Colonic mucosa (tissue), 4 donors: Measurements from ENCODE around the gene EFTUD2. TPM values are rescaled to one million over a fixed set of nuclear protein-coding genes. Genes with fewer than 3 reads are reported as not detected.
"Not testable (repeated sequence)": the region's sequence is repeated elsewhere in the genome, so short reads cannot be mapped to it uniquely, and the experiment has no call there.

Source experiments
- DNase-seq: peaks from one replicate; pipeline ENCODE4 v3.0.0-alpha.2; 2020
- H3K27ac ChIP-seq: fragments of 200-600 bp; one replicate; pipeline ENCODE4 v1.8.0; 2021
- H3K27me3 ChIP-seq: fragments of 200-600 bp; one replicate; pipeline ENCODE4 v1.8.0; 2021
- H3K36me3 ChIP-seq: fragments of 200-600 bp; one replicate; pipeline ENCODE4 v1.8.0; 2021
- H3K4me1 ChIP-seq: fragments of 200-600 bp; one replicate; pipeline ENCODE4 v1.8.0; 2021; ENCODE audit warnings: mild to moderate bottlenecking
- H3K4me3 ChIP-seq: fragments of 200-600 bp; one replicate; pipeline ENCODE4 v1.8.0; 2021
- H3K9ac ChIP-seq, 2 donors: one replicate each; pipeline ENCODE4 v1.7.0; 2013; ENCODE audit warnings: control low read depth in 2 of 2, low read depth in 2 of 2, low read length in 2 of 2
- H3K9me3 ChIP-seq: fragments of 200-600 bp; one replicate; pipeline ENCODE4 v1.8.0; 2021
- CTCF ChIP-seq: fragments of 200-600 bp; IDR thresholded peaks from one replicate; pipeline ENCODE4 v1.8.0; 2022; ENCODE audit warnings: antibody characterized with exemption, mild to moderate bottlenecking
- intact Hi-C: fragments of 100-400 bp; cut with DNase I; formaldehyde crosslinking; loops from one replicate; pipeline ENCODE4 v1.14.1; 2022
- total RNA-seq, 2 donors: library from RNA; stranded (reverse); fragmentation: NEBNext Ultra II Directional in 1 of 2; extraction: Animal tissue kit (Norgen Biotek cat#: 25700) in 1 of 2; gene quantifications; one replicate each; pipeline ENCODE4 v1.2.1, GENCODE V29; 2021
- donor health status: healthy.
- donor health status: DM: no; HTN: no; CAD: no.
- donor health status: DM: no; HTN: no; CAD: no.

Gene EFTUD2
- total RNA-seq, 2 donors from 2014 or later = 74.8 to 109 TPM

- Histone ChIP-seq H3K27me3 (peaks cover 31% of the 10 kb centered on the region), H3K36me3 (no peaks in the 10 kb centered on the region), H3K27ac (no peak overlapping the region), H3K4me3 (no peak overlapping the region), H3K9ac (no peak overlapping the region), H3K9me3 (no peaks in the 10 kb centered on the region), H3K4me1 (peaks cover 5% of the 10 kb centered on the region)
- intact Hi-C loops = no loop called here
- TF ChIP-seq CTCF = no peak
- no peak for DNase-seq
Measured at GRCh38 chr17:44826123-44826790, 73.0 kb downstream of the EFTUD2 start.

GRCh38 chr17:44825236-44825635 is 74.0 kb downstream of the EFTUD2 start:
- H3K9me3 ChIP-seq, H3K4me3 ChIP-seq, intact Hi-C loops, H3K4me1 ChIP-seq, DNase-seq, H3K27ac ChIP-seq, H3K36me3 ChIP-seq, H3K9ac ChIP-seq: not testable (repeated sequence)
- peaks cover 21% of the 10 kb centered on the region for H3K27me3 ChIP-seq

DNA sequence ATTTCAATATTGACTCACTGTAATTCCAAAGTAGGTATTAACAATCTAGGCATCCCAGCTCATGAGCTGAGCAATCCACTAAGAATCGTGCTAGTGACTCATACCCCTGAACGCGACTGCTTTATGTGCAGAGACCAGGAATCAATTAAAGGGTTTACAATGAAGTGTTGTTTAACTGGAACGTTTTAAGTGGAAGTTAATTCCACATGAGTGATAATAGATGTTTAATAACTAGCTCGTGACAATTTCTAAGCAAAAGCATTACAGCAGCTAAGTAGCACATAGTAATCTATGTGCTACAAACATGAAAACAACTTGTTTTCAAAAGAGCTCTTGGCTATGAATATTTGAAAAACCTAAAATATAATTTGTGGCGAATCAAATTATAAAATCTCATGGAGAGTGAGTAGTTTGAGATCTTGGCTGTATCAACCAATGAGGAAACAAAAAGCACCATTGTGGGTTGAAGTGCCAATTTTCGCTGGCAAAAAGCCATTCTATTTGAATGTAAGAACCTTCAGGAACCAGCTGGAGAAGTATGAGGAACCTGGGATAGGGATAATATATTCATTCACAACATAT is 78.5 kb downstream of the EFTUD2 start:
- H3K9ac ChIP-seq = no peak overlapping the region
- intact Hi-C loops = no loop called here

GRCh38 chr17:44818508-44818907 is 80.7 kb downstream of the EFTUD2 start:
- H3K4me3 ChIP-seq, H3K4me1 ChIP-seq, H3K36me3 ChIP-seq, intact Hi-C loops, H3K27ac ChIP-seq, H3K27me3 ChIP-seq, DNase-seq, H3K9me3 ChIP-seq, H3K9ac ChIP-seq: not testable (repeated sequence)

More for the DNA sequence above, 78.5 kb downstream of the EFTUD2 start:
- Histone ChIP-seq H3K27me3 (no peaks in the 10 kb centered on the region), H3K4me3 (no peak overlapping the region), H3K36me3 (no peaks in the 10 kb centered on the region), H3K27ac (no peak overlapping the region), H3K9me3 (no peaks in the 10 kb centered on the region), H3K4me1 (no peaks in the 10 kb centered on the region)
- DNase-seq = no peak
- TF ChIP-seq CTCF = no peak

DNA sequence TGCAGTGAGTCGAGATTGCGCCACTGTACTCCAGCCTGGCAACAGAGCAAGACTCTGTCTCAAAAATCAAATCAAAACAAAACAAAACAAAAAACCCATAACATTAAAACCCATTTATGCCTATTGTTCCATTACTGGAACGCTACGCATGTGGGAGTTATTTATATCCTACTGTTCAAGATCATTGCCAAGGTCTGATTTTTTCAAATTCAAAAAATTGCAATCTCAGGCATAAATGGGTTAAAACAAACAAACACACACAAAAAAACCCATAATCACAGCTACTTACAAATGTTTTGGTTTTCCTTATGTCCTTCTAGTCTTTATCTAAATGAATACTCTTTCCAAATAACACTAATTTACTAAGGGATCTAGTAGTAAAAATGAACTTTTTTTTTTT is 87.0 kb downstream of the EFTUD2 start:
- Histone ChIP-seq H3K9me3 (no peaks in the 10 kb centered on the region), H3K36me3 (no peaks in the 10 kb centered on the region), H3K27ac (no peak overlapping the region), H3K27me3 (no peaks in the 10 kb centered on the region), H3K9ac (no peak overlapping the region), H3K4me1 (no peaks in the 10 kb centered on the region), H3K4me3 (no peak overlapping the region)
- no peak for TF ChIP-seq CTCF
- intact Hi-C loops = no loop called here
- DNase-seq = no peak

GRCh38 chr17:44808656-44809388 is 90.4 kb downstream of the EFTUD2 start:
- intact Hi-C loops, H3K4me3 ChIP-seq, H3K36me3 ChIP-seq, H3K9ac ChIP-seq, H3K4me1 ChIP-seq, DNase-seq, H3K9me3 ChIP-seq, H3K27me3 ChIP-seq, H3K27ac ChIP-seq: not testable (repeated sequence)

DNA sequence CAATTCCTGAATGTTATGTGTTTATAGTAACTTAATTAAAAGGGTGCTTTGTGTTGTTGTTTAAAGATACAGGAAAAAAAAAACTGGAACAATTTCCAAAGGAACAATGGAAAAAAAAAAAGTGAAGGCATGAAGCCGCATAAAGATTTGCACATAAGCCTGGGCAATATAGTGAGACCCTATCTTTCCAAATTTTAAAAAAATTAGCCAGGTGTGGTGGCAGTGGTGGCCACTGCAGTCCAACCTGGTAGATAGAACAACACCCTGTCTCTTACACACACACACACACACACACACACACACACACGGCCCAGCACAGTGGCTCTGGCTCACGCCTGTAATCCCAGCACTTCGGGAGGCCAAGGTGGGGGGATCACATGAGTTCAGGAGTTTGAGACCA is 91.1 kb downstream of the EFTUD2 start:
- H3K4me3 ChIP-seq = no peak overlapping the region
- H3K36me3 ChIP-seq = no peaks in the 10 kb centered on the region
- H3K27ac ChIP-seq = no peak overlapping the region
- no peak for DNase-seq
- no peak for TF ChIP-seq CTCF
- no peaks in the 10 kb centered on the region for H3K4me1 ChIP-seq
- no peaks in the 10 kb centered on the region for H3K9me3 ChIP-seq
- intact Hi-C loops = no loop called here
- no peaks in the 10 kb centered on the region for H3K27me3 ChIP-seq
- no peak overlapping the region for H3K9ac ChIP-seq
